ENCODE measurements around the gene GOT1.
A peak's percentile ranks its signal among the peaks of the same experiment; 100 is the strongest.

The GOT1 gene

DNA sequence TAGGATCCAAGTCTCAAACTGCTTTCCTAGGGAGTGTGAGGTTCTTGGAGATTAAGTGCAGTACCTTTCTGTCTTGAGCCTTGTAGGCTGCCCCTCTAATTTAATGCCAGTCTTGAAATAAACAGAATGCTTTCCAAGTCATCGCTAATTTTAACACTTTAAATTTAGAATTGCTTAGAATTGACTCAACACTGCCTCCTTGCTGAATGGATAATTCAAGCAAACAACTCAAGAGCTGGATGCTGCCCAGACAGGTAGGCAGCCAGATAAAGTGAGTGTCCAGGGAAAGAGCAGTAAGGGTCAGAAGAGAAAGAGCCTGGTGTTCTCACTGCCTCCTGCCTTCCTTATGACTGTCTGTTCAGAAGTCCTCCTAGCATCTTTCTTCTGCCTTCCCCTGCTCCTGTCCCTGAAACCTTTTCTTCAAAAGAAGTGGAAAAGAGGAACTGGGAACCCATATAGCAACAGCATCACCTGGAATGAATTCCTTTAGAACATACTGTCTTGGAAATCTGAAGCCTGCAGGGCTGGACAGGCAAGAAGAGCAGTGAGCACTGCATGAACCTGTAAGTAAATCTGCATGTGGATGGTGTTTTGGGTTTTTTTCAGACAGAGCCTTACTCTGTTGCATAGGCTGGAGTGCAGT lies 3.1 kb upstream of the GOT1 start:
- DNase-seq (ENCODE audit: low spot score): no peak

- no peak for DNase-seq (ENCODE audit: low spot score)
Measured at GRCh38 chr10:99432881-99433280, 2.5 kb upstream of the GOT1 start.

DNA sequence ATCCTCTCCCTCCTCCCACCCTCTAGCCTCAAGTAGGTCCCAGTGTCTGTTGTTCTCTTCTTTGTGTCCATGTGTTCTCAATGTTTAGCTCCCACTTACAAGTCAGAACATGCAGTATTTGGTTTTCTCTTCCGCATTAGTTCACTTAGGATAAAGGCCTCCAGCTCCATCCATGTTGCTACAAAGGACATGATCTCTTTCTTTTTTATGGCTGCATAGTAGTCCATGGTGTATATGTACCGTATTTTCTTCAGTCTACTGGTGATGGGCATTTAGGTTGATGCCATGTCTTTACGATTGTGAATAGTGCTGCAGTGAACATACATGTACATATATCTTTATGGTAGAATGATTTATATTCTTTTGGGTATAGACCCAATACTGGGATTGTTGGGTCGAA lies 1.6 kb upstream of the GOT1 start:
- no peak for DNase-seq (ENCODE audit: low spot score)

DNA sequence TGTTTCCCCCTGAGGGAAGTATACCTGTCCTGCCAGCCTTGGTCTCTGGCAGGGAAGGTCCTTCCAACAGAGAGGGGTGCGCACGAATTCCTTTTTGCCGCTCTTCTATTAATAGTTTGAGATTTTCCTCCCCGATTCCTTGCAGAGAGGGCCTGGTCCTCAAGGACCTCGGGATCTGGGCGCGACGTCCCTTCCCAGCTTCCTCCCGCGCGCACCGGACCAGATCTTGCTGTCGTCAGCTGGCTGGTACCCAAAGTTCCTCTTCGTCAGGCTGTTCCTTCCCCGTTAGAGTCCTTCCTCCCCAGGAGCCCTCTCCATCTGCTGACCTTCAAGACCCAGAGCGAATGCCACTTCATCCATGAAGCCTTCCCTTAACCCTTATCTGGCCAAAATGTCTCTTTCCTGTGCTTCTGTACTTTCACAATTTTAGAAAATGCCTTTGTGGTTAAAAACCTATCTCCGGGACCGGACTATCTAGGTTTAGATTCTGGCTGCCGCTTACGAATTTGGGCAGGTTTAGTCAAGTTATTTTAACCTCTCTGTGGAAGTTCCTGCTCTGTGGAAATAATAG lies 851 bp upstream of the GOT1 start:
- DNase-seq (ENCODE audit: low spot score): peak; percentile 39

- no peak for DNase-seq (ENCODE audit: low spot score)
Measured at GRCh38 chr10:99430116-99430450, 341 bp downstream of the GOT1 start.

- DNase-seq (ENCODE audit: low spot score): no peak
Measured at GRCh38 chr10:99429517-99430095, 818 bp downstream of the GOT1 start.

DNA sequence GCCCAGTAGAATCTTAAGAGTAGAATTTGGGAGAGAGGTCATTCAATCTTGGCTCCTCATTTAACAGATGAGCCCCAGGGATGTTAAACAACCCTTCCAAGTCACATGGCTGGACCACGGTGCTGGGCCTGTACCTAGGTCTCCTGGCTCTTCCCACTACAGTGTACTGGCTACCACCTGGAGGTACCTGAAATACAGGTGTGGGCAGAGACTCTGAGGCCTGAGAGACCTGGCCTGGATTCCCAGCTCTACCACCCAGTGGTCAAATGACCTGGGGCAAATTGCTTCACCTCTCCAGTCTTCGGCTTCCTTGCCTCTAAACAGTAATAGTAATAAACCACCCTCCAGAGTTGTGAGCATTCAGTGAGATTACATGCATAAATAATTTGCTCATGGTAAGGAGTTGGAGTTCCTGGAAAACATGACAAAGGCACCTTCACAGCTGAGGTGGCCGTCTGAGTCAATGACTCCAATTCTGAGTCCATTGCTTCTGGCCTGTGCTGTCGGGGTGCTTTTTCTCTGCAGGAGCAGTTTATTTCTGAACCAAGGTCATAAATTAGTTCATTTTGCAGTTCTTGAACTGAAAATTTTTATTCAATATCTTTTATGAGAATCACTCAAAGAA lies 2.7 kb downstream of the GOT1 start:
- no peak for DNase-seq (ENCODE audit: low spot score)

- DNase-seq (ENCODE audit: low spot score): no peak
Measured at GRCh38 chr10:99426689-99427088, 3.7 kb downstream of the GOT1 start.

GRCh38 chr10:99425204-99425603 lies 5.2 kb downstream of the GOT1 start:
- no peak for DNase-seq (ENCODE audit: low spot score)

- no peak for DNase-seq (ENCODE audit: low spot score)
Measured at GRCh38 chr10:99424656-99425055, 5.8 kb downstream of the GOT1 start.

DNA sequence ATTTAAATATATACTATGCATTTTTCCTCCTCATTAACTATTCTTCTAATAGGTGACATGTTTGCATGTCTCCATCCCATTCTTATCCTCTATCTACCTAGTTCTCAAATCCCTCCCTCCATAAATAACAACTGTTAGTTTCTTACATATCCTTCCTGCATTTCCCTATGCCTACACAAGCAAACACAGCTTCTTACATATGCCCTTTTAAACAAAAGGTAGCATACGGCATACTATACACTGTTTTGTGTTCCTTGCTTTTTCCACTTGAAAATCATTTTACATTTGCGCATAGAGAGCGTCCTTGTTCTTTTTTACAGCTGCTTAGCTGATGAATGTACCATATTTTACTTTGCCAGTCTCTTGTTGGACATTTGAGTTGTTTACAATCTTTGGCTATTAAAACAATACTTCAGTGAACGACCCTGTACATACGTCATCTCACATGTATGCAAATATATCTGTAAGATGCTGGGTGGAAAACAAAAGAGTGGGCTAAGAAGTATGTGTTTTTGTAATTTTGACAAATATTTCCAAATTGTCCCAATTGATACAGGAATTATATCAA lies 7.8 kb downstream of the GOT1 start:
- DNase-seq (ENCODE audit: low spot score): no peak

DNA sequence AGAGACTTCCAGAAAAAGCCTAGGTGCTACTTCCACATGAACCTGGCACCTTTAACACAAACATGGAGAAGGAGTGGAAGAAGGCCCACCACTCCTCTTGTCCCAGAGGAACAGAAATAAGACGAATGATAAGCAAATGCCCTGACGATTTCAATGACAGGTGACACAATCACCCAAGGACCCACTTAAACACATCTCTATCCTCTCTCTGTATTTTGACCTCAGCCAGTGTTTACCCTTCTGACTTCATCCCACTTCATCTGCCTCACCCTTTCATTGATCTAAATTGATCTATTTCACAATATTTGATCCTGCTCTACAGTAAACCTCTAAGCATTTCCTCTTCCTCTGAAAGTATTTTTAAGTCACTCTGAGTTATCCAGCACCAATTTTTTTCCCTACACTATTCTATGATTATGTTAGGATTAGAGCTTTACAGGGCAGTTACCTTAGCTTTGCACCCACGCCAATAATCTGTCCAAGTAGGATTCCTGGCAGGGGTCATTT lies 9.1 kb downstream of the GOT1 start:
- no peak for DNase-seq (ENCODE audit: low spot score)

DNA sequence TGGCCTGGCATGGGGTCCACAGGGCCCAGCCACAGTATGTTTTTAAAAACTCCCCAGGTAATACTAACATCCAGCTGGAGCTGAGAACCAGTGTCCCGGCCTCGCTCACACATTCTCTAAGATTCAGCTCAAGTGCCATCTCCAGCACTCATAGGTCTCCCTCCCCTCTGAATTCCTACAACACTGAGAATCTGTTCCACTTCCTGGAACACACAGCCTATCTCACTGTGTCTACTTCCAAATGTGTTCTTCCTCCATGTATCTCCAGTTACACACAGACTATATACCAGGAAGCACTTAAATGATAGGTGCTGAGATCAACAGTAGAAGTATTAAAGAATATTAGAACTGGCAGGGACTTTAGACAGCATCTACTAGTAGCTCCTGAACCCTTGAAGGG lies 10.7 kb downstream of the GOT1 start:
- DNase-seq (ENCODE audit: low spot score): no peak

- DNase-seq (ENCODE audit: low spot score): no peak
Measured at GRCh38 chr10:99418910-99419624, 11.4 kb downstream of the GOT1 start.

DNA sequence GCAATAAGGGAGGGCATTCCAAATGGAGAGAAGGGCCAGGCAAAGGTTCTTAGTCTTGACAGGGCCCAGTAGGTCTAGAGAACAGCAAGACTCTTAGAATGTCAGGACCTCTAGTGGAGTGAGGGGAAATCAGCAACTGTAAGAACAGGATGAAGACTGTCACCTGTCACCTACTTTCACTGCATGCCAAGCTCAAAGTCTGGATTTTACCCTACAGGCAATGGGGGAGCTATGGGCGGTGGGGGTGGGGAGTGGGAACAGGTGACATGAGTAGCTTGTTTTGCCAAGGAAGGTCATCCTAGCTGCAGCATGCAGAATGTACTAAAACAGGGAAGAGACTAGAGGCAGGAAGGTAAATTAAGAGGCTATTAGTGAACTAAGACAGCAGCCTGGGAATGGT lies 18.3 kb downstream of the GOT1 start:
- DNase-seq (ENCODE audit: low spot score): no peak

- no peak for DNase-seq (ENCODE audit: low spot score)
Measured at GRCh38 chr10:99411546-99411945, 18.9 kb downstream of the GOT1 start.

DNA sequence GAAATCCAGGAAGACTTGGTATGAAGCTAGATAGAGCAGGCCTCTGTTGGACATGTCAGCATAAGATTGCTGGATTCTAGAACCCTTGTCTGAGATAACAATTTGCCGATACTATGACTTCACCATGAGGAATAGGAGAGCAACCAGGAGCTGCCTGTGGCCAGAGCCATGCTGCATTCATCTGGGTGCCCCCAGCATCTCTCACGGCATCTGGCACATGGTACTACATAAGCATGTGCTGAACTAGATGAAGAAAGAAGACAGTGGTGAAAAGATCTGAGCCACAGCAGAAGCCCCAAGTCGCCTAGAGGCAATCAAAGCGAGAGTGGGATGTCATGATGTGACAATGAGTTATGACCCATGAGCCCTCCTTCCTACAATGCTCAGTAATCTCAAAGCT lies 19.5 kb downstream of the GOT1 start:
- no peak for DNase-seq (ENCODE audit: low spot score)

- DNase-seq (ENCODE audit: low spot score): no peak
Measured at GRCh38 chr10:99410146-99410545, 20.3 kb downstream of the GOT1 start.

- DNase-seq (ENCODE audit: low spot score): no peak
Measured at GRCh38 chr10:99406149-99406548, 24.3 kb downstream of the GOT1 start.

- no peak for DNase-seq (ENCODE audit: low spot score)
Measured at GRCh38 chr10:99403674-99404073, 26.8 kb downstream of the GOT1 start.

DNA sequence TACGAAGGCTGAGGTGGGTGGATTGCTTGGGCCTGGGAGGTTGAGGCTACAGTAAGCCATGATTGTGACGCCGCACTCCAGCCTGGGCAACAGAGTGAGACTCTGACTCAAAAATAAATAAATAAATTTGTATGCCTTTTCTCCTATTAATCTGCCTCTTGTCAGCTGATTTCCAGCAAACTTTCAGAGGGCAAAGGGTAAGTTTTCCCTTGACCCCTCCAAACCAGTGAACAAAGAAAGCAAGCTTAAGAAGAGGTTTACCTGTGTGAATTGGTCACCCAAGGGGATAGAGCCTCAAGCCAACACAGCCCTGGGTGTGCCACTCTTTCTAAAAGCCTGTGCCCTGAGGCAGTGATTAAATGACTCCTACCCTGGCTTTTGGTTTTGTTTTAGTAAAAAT lies 30.8 kb downstream of the GOT1 start:
- no peak for DNase-seq (ENCODE audit: low spot score)

DNA sequence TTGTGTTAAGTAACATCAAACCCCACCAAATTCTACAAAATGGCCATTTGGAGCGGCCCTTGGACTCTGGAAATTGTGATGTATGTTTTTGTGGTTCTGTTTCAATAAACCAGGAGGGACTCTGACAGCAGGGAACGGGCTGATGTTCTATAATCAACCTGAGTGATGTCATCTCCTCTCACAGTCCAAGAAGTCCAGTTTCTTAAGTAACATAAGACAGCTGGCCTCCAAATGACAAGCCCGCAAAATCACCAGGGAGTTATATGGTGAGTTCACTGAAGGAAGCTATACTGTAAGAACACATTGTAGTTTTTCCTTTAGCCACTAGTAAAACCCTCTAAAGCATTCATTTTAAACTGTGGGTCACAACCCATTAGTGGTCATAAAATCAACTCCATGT lies 34.0 kb downstream of the GOT1 start:
- no peak for DNase-seq (ENCODE audit: low spot score)

Data from hematopoietic multipotent progenitor cell treated with erythropoietin and hydrocortisone succinate and interleukin-3 and kit ligand, for 15 days (in vitro differentiated cells).